ENCODE measurements around the gene LIF. TPM values are rescaled to one million over a fixed set of nuclear protein-coding genes. Genes with fewer than 3 reads are reported as not detected.
A peak's percentile ranks its signal among the peaks of the same experiment; 100 is the strongest.
"Not testable (repeated sequence)": the region's sequence is repeated elsewhere in the genome, so short reads cannot be mapped to it uniquely, and the experiment has no call there.

LIF gene
- total and polyA plus RNA-seq, 2 donors from 2014 or later, result 0.67 to 10.7 TPM

DNA sequence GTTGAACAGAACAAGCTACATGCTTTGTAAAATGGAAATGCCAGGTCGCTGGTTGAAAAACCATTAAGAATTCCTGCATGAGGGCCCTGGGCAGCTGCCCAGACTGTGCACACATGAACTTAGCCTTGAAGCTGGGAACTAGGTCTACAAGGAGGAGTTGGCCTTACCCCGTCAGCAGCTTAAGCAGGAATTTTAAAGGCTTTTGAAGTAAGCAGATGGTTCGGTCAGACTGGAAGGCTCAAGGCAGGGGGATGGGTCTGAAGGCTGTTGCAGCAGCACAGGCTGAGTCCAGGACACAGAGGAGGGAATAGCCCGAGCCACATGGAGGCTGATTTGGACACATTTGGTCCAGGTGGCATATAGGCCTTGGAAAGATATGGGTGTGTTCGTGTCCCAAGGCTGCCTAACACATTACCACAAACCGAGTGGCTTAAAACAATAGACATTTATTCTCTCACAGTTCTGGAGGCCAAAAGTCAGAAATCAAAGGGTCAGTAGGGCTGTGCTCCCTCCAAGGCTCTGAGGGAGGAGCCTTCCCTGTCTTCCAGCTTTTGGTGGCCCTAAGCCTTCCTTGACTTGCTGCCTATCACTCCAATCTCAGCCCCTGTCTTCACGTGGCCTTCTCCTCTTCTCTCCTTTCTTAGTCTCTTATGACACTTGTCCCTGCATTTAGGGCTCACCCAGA lies 11.6 kb downstream of the LIF start:
- DNase-seq, result peak in 3 of 5 donors; percentile 45 to 81 (median 58)
- intact Hi-C loops (cut with DNase I), result no loop called here
- Histone ChIP-seq H3K9ac (ENCODE audit: low read length in 3 of 3) (peak overlapping the region in 1 of 3 donors; percentile 6), H3K4me3 (ENCODE audit: low read length in 3 of 3) (peak overlapping the region in 1 of 3 donors; percentile 3), H3K9me3 (ENCODE audit: control insufficient read depth in 2 of 3, insufficient read depth in 1 of 3, low read length in 3 of 3) (no peaks in the 10 kb centered on the region), H3K27me3 (ENCODE audit: control insufficient read depth, insufficient read depth, low read length) (no peaks in the 10 kb centered on the region), H3K4me1 (ENCODE audit: control insufficient read depth in 2 of 3, insufficient read depth in 2 of 3, low read depth in 1 of 3, low read length in 3 of 3) (peaks cover 8 to 15% (median 13%) of the 10 kb centered on the region in 3 donors), H3K27ac (ENCODE audit: low read depth in 2 of 2, low read length in 2 of 2) (peak overlapping the region; percentile 47 to 76), H3K36me3 (ENCODE audit: control insufficient read depth in 2 of 3, insufficient read depth in 3 of 3, low read length in 3 of 3) (no peaks in the 10 kb centered on the region)
- TF ChIP-seq, protein P1, sequence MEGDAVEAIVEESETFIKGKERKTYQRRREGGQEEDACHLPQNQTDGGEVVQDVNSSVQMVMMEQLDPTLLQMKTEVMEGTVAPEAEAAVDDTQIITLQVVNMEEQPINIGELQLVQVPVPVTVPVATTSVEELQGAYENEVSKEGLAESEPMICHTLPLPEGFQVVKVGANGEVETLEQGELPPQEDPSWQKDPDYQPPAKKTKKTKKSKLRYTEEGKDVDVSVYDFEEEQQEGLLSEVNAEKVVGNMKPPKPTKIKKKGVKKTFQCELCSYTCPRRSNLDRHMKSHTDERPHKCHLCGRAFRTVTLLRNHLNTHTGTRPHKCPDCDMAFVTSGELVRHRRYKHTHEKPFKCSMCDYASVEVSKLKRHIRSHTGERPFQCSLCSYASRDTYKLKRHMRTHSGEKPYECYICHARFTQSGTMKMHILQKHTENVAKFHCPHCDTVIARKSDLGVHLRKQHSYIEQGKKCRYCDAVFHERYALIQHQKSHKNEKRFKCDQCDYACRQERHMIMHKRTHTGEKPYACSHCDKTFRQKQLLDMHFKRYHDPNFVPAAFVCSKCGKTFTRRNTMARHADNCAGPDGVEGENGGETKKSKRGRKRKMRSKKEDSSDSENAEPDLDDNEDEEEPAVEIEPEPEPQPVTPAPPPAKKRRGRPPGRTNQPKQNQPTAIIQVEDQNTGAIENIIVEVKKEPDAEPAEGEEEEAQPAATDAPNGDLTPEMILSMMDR (IDR thresholded peaks at IDR 0.05; ENCODE audit: borderline replicate concordance, extremely low read depth, insufficient read depth), result no peak
- no peak for FAIRE-seq

DNA sequence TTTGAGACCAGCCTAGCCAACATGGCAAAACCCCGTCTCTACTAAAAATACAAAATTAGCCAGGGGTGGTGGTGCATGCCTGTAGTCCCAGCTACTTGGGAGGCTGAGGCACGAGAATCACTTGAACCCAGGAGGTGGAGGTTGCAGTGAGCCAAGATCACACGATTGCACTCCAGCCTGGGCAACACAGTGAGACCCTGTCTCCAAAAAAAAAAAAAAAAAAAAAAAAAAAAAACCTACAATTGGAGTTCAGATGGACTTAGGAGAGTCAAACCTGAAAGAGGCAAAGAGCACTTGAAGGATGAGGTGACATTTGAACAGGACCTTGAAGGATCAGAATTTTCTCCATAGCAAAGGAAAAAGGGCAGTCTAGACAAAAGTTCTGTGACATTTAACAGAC lies 12.2 kb downstream of the LIF start:
- FAIRE-seq; H3K9ac ChIP-seq (ENCODE audit: low read length in 3 of 3): not testable (repeated sequence)

DNA sequence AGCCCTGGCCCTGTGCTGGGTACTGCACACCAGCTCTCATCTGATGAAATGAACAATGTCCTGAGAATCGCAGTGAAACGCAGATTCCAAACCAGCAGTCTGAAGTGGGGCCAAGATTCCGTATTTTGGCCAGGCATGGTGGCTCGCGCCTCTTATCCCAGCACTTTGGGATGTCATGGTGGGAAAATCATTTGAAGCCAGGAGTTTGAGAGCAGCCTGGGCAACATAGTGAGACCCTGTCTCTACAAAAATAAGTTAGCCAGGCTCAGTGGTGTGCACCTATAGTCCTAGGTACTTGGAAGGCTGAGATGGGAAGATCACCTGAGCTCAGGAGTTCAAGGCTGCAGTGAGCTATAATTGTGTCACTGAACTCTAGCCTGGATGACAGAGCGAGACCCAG lies 13.0 kb downstream of the LIF start:
- no peaks in the 10 kb centered on the region for H3K9me3 ChIP-seq (ENCODE audit: control insufficient read depth in 2 of 3, insufficient read depth in 1 of 3, low read length in 3 of 3)
- FAIRE-seq, result no peak
- no peak overlapping the region for H3K27ac ChIP-seq (ENCODE audit: low read depth in 2 of 2, low read length in 2 of 2)
- intact Hi-C loops (cut with DNase I), result no loop called here
- no peak for DNase-seq
- no peak overlapping the region for H3K4me3 ChIP-seq (ENCODE audit: low read length in 3 of 3)
- TF ChIP-seq, protein P1 (IDR thresholded peaks at IDR 0.05; ENCODE audit: borderline replicate concordance, extremely low read depth, insufficient read depth), result no peak
- peaks cover 8 to 15% (median 13%) of the 10 kb centered on the region in 3 donors for H3K4me1 ChIP-seq (ENCODE audit: control insufficient read depth in 2 of 3, insufficient read depth in 2 of 3, low read depth in 1 of 3, low read length in 3 of 3)
- H3K27me3 ChIP-seq (ENCODE audit: control insufficient read depth, insufficient read depth, low read length), result no peaks in the 10 kb centered on the region
- H3K9ac ChIP-seq (ENCODE audit: low read length in 3 of 3), result no peak overlapping the region
- H3K36me3 ChIP-seq (ENCODE audit: control insufficient read depth in 2 of 3, insufficient read depth in 3 of 3, low read length in 3 of 3), result no peaks in the 10 kb centered on the region

More for the DNA sequence above, 12.2 kb downstream of the LIF start:
- H3K36me3 ChIP-seq (ENCODE audit: control insufficient read depth in 2 of 3, insufficient read depth in 3 of 3, low read length in 3 of 3); H3K27ac ChIP-seq (ENCODE audit: low read depth in 2 of 2, low read length in 2 of 2); H3K9me3 ChIP-seq (ENCODE audit: control insufficient read depth in 2 of 3, insufficient read depth in 1 of 3, low read length in 3 of 3); DNase-seq; H3K27me3 ChIP-seq (ENCODE audit: control insufficient read depth, insufficient read depth, low read length); H3K4me3 ChIP-seq (ENCODE audit: low read length in 3 of 3); intact Hi-C loops (cut with DNase I): not testable (repeated sequence)
- H3K4me1 ChIP-seq (ENCODE audit: control insufficient read depth in 2 of 3, insufficient read depth in 2 of 3, low read depth in 1 of 3, low read length in 3 of 3), result peaks cover 8 to 15% (median 13%) of the 10 kb centered on the region in 3 donors

DNA sequence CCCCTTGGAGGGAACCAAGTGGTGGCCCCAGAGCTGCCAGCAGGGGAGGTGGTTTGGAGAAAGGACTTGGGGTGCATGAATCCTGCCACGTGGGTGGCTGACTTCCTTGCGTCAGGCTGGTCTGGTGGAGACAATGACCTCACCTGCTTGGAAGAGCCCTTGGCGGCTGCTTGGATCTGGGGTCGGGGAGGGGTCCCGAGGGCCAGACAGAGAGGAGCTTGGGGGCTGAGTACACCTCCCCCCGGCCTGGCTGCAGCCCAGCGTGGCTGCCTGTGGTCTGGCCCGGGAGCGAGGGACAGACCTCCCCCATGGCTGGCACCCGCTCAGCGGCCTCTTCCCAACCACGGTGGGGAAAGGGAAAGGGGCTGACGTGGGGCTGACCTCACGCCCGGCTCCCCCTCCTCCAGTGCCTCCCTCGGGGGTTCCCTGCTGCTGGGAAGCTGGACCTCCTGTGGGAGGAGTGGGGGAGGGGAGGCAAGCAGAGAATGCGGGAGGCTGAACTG lies 13.8 kb downstream of the LIF start:
- no peak for DNase-seq

More for the DNA sequence above, 13.8 kb downstream of the LIF start:
- no peak for FAIRE-seq
- Histone ChIP-seq H3K9me3 (ENCODE audit: control insufficient read depth in 2 of 3, insufficient read depth in 1 of 3, low read length in 3 of 3) (no peaks in the 10 kb centered on the region), H3K9ac (ENCODE audit: low read length in 3 of 3) (no peak overlapping the region), H3K36me3 (ENCODE audit: control insufficient read depth in 2 of 3, insufficient read depth in 3 of 3, low read length in 3 of 3) (no peaks in the 10 kb centered on the region), H3K27ac (ENCODE audit: low read depth in 2 of 2, low read length in 2 of 2) (no peak overlapping the region), H3K4me1 (ENCODE audit: control insufficient read depth in 2 of 3, insufficient read depth in 2 of 3, low read depth in 1 of 3, low read length in 3 of 3) (peaks cover 8 to 18% (median 13%) of the 10 kb centered on the region in 3 donors), H3K27me3 (ENCODE audit: control insufficient read depth, insufficient read depth, low read length) (no peaks in the 10 kb centered on the region), H3K4me3 (ENCODE audit: low read length in 3 of 3) (no peak overlapping the region)
- TF ChIP-seq, protein P1 (IDR thresholded peaks at IDR 0.05; ENCODE audit: borderline replicate concordance, extremely low read depth, insufficient read depth), result no peak
- intact Hi-C loops (cut with DNase I), result no loop called here
